Body of pancreas (tissue), 4 donors: ENCODE data around the gene GADD45GIP1.
"Not testable (repeated sequence)": the region's sequence is repeated elsewhere in the genome, so short reads cannot be mapped to it uniquely, and the experiment has no call there.

Experiments
- CTCF ChIP-seq, 7 experiments: fragments of 450-650 bp in 4 of 7; fragments of 200-600 bp in 3 of 7; sonication (generic) in 3 of 7; IDR thresholded peaks; one replicate each; pipeline ENCODE4 v1.5.1; 2016 to 2019; ENCODE audit warnings: antibody characterized with exemption in 7 of 7
- POLR2A ChIP-seq, 3 donors: fragments of 450-650 bp; IDR thresholded peaks; one replicate each; pipeline ENCODE4 v1.6.1; 2016; ENCODE audit warnings: antibody characterized with exemption in 3 of 3, mild to moderate bottlenecking in 2 of 3

GRCh38 chr19:12952050-12952449, 5.0 kb downstream of the GADD45GIP1 start:
- TF ChIP-seq CTCF, POLR2A (IDR thresholded peaks at IDR 0.05): not testable (repeated sequence)
